GM18517 (cell line): Measurements from ENCODE around the gene SRSF1.
A peak's percentile ranks its signal among the peaks of the same experiment; 100 is the strongest.
"Not testable (repeated sequence)": the region's sequence is repeated elsewhere in the genome, so short reads cannot be mapped to it uniquely, and the experiment has no call there.

Experiments used
- ATAC-seq: cut with Tn5 transposase; IDR thresholded peaks from one replicate; pipeline ENCODE4 v1.9.1; 2021; ENCODE audit warnings: mild to moderate bottlenecking, moderate library complexity; ENCODE audit not compliant: unreplicated experiment

Gene SRSF1

GRCh38 chr17:57970710-57971109 is 36.3 kb downstream of the SRSF1 start:
- no peak for ATAC-seq

- ATAC-seq = no peak
Observed at GRCh38 chr17:57968456-57968855, 38.6 kb downstream of the SRSF1 start.

- no peak for ATAC-seq
Observed at GRCh38 chr17:57966875-57967274, 40.2 kb downstream of the SRSF1 start.

GRCh38 chr17:57966246-57966645 is 40.8 kb downstream of the SRSF1 start:
- ATAC-seq = no peak

- no peak for ATAC-seq
Observed at GRCh38 chr17:57965521-57966160, 41.4 kb downstream of the SRSF1 start.

- ATAC-seq = no peak
Observed at GRCh38 chr17:57963149-57963511, 43.9 kb downstream of the SRSF1 start.

- ATAC-seq = no peak
Observed at GRCh38 chr17:57962279-57963148, 44.5 kb downstream of the SRSF1 start.

- no peak for ATAC-seq
Observed at GRCh38 chr17:57959929-57960328, 47.1 kb downstream of the SRSF1 start.

- not testable (repeated sequence) for ATAC-seq
Observed at GRCh38 chr17:57958391-57958790, 48.7 kb downstream of the SRSF1 start.

- ATAC-seq = no peak
Observed at GRCh38 chr17:57957886-57958285, 49.2 kb downstream of the SRSF1 start.

- ATAC-seq = no peak
Observed at GRCh38 chr17:57957120-57957850, 49.8 kb downstream of the SRSF1 start.

- ATAC-seq = peak; percentile 76
Observed at GRCh38 chr17:57956291-57957119, 50.5 kb downstream of the SRSF1 start.

- ATAC-seq = no peak
Observed at GRCh38 chr17:57955183-57955931, 51.7 kb downstream of the SRSF1 start, which contains the start of gene CUEDC1. Gene CUEDC1 (minus strand): TSS chr17:57955412. CDS start chr17:57885564, 69,848 bp downstream.

- ATAC-seq = no peak
Observed at GRCh38 chr17:57954397-57955182, 52.5 kb downstream of the SRSF1 start.

- no peak for ATAC-seq
Observed at GRCh38 chr17:57953705-57954396, 53.2 kb downstream of the SRSF1 start.
